Central memory CD8-positive, alpha-beta T cell (primary cell): ENCODE measurements around the gene ANKMY1.

ENCODE experiments used
- ATAC-seq: fragments of 150-1000 bp; cut with Tn5 transposase; replicated peaks from 2 replicates; pipeline ENCODE4 v1.10.0; 2022; ENCODE audit warnings: mild to moderate bottlenecking, moderate FRiP score, moderate number of reproducible peaks; ENCODE audit not compliant: poor library complexity, severe bottlenecking; ENCODE audit errors: extremely low read depth
- DNase-seq, 2 donors: peaks; one replicate each; pipeline ENCODE4 v3.0.0; 2021; ENCODE audit warnings: low spot score in 2 of 2
- H3K27ac Mint-ChIP-seq: one replicate; pipeline ENCODE4 v1.8.0; 2022; ENCODE audit warnings: low read depth, mild to moderate bottlenecking, moderate library complexity, mixed read lengths
- H3K27me3 Mint-ChIP-seq: one replicate; pipeline ENCODE4 v1.8.0; 2022; ENCODE audit warnings: mixed read lengths
- H3K36me3 Mint-ChIP-seq: one replicate; pipeline ENCODE4 v1.8.0; 2022; ENCODE audit warnings: mild to moderate bottlenecking, moderate library complexity, mixed read lengths; ENCODE audit not compliant: insufficient read depth
- H3K4me1 Mint-ChIP-seq: one replicate; pipeline ENCODE4 v1.8.0; 2022; ENCODE audit warnings: mixed read lengths
- H3K4me3 Mint-ChIP-seq: one replicate; pipeline ENCODE4 v1.8.0; 2022; ENCODE audit warnings: mild to moderate bottlenecking, moderate library complexity, mixed read lengths
- H3K9me3 Mint-ChIP-seq: one replicate; pipeline ENCODE4 v1.8.0; 2022; ENCODE audit warnings: mixed read lengths

Gene ANKMY1

DNA sequence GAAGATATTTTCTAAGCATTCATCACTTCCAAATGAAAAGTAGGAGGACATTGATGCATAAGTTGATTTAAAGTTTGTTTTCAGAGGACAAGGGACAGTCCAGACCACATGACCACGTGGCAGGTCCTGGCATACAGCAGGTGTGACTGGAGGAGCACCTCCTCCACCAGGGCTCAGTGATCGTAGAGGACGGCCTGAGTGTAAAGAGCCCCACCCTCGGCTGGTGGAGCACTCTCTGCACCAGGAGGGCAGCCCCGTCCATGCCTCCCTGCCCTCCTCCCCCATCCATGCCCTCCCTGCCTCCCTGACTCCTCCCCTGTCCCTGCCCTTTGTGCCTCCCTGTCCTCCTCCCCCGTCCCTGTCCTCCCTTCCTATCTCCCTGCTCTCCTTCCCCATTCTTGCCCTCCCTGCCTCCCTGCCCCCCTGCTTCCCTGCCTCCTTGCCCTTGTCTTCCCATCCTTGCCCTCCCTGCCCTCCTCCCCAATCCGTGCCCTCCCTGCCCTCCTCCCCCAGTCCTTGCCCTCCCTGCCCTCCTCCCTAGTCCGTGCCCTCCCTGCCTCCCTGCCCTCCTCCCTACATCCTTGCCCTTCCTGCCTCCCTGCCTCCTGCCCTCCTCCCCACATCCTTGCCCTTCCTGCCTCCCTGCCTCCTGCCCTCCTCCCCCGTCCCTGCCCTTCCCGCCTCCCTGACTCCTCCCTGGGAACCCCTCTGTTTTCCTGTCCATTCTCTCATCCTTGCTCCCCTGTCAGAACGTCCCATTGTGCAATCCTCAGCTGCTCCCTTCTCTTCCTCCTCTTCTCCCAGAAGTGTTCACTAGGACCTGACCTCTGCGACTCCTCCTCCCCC, 47.9 kb downstream of the ANKMY1 start:
- no peaks in the 10 kb centered on the region for H3K27me3 Mint-ChIP-seq

DNA sequence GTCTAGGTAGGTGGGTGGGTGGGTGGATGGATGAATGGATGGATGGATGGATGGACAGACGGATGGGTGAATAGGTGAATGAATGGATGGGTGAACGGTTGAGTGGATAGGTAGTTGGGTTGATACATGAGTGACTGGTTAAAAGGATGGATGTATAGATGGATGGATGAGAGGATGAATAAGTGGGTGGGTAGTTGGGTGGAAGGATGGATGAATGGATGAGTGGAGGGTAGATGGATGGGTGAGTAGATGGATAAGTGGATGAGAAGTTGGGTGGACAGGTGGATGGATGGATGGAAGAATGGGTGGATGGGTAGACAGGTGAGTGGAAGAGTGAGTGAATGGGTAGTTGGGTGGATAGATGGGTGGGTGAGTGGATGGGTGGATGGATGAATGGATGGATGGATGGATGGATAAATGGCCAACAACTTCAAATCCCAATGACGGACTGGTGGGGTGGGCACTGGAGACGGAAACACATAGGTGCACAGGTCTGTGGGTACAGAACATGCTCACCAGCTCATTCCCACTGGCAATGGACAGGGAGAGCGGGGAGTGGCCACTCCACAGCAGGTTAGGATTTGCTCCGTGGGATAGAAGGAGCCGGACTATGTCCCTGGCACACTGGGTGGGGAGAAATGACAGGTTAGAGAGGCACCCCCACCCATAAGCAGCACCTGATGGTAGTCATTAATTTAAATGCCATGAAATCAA, 48.8 kb downstream of the ANKMY1 start:
- no peaks in the 10 kb centered on the region for H3K27me3 Mint-ChIP-seq
- H3K4me3 Mint-ChIP-seq, result no peak overlapping the region
- no peak overlapping the region for H3K27ac Mint-ChIP-seq
- no peak for ATAC-seq
- no peaks in the 10 kb centered on the region for H3K9me3 Mint-ChIP-seq
- H3K4me1 Mint-ChIP-seq, result peaks cover 17% of the 10 kb centered on the region
- peak in 1 of 2 donors; percentile 4 for DNase-seq
- H3K36me3 Mint-ChIP-seq, result peaks cover 3% of the 10 kb centered on the region

More for the DNA sequence above, 47.9 kb downstream of the ANKMY1 start:
- ATAC-seq, result no peak
- peak in 1 of 2 donors; percentile 11 for DNase-seq
- Mint-ChIP-seq H3K36me3 (peaks cover 5% of the 10 kb centered on the region), H3K4me3 (no peak overlapping the region), H3K27ac (no peak overlapping the region), H3K9me3 (no peaks in the 10 kb centered on the region), H3K4me1 (peaks cover 21% of the 10 kb centered on the region)

DNA sequence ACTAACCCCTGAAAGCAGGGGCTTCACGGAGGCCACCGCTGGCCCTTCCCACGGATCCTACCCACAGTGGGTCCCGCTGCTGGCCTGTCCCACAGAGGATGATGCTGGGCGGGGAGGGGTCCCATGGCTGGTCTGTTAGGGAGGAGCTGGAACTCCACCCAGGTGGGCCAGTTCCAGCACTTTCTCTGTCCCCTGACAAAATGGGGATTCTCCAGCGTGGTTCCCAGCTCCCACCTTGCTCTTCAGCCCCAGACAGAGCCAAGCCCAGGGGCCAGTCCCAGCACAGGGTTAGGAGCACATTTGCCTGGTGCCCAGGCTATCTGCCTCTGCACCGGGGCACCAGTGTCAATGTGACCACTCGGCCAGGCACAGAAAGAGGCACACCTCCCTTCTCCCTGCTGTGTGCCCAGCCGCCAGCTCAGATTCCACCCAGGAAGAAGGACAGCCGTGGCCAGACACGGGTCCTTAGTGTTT, 50.0 kb downstream of the ANKMY1 start:
- Mint-ChIP-seq H3K27me3 (no peaks in the 10 kb centered on the region), H3K36me3 (peaks cover 3% of the 10 kb centered on the region), H3K4me1 (peaks cover 8% of the 10 kb centered on the region), H3K9me3 (no peaks in the 10 kb centered on the region), H3K4me3 (no peak overlapping the region), H3K27ac (no peak overlapping the region)
- DNase-seq (no peak), ATAC-seq (no peak)

DNA sequence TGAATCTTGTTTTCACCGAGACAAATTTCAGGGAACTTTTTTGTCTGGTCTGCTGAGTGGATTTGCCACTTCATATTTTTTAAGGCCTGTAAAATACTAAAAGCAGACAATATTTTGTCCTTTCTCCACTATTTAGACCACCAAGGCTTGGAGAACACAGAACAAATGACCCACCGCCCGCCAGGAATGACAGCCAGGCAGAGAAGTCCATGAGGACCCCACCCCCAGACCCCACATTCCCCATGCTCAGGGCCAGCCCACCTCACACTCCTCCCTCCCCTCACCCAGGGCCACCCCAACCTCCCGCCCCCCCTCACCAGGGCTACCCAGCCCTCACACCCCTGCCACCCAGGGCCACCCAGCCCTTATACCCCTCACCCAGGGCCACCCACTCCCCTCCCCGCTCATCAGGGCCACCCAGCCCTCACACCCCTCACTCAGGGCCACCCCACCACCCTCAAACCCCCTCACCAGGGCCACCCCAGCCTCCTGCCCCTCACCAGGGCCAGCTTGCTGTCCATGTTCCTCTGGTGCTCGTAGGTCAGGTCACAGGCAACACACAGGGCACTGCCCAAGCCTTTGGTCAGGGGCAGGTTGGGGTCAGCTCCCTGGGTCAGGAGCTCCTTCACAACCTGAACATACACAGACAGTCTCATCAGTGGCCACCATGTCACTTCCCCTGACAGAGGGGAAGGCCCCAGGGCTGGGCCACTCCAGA, 50.6 kb downstream of the ANKMY1 start:
- Mint-ChIP-seq H3K4me1 (peaks cover 8% of the 10 kb centered on the region), H3K27me3 (no peaks in the 10 kb centered on the region), H3K36me3 (peaks cover 4% of the 10 kb centered on the region), H3K9me3 (no peaks in the 10 kb centered on the region), H3K27ac (no peak overlapping the region), H3K4me3 (no peak overlapping the region)
- ATAC-seq, result no peak
- peak in 1 of 2 donors; percentile 10 for DNase-seq

DNA sequence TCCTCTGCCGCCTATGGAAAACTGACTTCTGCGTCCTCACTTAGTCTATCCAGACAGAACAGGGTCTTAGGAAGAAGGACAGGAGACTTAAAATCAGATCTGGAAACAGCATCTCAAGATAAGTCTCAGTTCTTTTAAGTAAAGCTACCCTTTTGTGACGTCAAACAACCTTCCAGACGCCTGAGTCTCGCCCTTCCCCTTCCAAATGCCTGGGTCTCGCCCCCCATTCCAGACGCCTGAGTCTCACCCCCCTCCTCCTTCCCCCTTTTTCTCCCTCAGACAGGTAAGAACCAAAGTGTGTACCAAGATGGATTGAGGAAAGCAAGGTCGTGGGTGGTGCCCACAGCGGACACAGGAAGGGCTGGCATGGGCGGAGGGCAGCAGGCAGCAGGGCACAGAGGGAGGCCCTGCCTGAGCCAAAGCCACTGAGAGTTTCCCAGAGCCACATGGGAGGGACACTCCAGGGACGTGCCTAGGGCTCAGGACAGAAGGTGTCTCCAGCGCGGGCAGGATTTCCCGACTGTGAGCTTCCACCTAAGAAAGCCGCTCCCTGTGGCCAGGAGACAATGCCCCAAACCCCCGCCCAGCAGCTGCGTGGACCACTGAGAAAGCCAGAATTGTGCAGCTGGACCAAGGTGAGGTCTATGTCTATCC, 51.3 kb downstream of the ANKMY1 start:
- Mint-ChIP-seq H3K36me3 (peaks cover 3% of the 10 kb centered on the region), H3K9me3 (no peaks in the 10 kb centered on the region), H3K4me1 (peaks cover 8% of the 10 kb centered on the region), H3K27me3 (no peaks in the 10 kb centered on the region), H3K4me3 (no peak overlapping the region), H3K27ac (no peak overlapping the region)
- ATAC-seq, result no peak
- DNase-seq, result no peak

DNA sequence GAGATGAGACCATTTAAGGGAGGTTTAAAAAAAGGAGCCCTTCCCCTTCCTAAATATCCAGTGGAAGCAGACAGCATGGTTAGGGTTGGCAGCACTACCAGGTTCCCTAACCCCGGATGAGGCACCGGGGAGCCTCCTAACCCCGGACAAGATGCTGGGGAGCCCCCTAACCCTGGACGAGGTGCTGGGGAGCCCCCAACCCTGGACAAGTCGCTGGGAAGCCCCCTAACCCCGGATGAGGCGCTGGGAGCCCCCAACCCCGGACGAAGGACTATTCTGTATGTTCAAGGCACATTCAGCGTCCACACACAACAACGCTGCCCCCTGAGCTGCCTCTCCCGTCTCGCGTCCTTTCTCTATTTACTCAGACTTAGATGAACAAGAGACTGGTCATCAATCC, 51.9 kb downstream of the ANKMY1 start:
- H3K4me1 Mint-ChIP-seq, result peaks cover 7% of the 10 kb centered on the region
- no peak overlapping the region for H3K4me3 Mint-ChIP-seq

DNA sequence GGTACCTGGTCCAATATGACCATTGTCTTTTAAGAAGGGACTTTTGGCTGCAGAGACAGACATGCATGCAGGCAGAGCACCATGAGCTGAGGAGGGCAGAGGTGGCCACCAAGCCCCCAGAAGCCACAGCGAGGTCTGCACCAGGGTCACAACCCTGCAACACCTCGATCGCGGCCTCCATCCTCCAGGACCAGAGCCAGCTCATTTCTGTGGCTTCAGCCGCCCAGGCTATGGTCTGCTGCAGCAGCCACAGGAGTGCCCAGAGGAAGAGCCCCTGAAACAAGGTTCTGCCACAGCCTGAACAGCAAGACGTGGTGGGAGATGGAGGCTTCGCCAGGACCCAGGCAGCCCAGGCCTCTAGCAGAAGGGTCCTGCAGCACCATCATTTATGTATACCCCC, 53.9 kb downstream of the ANKMY1 start:
- Mint-ChIP-seq H3K27me3 (no peaks in the 10 kb centered on the region), H3K9me3 (no peaks in the 10 kb centered on the region), H3K4me3 (no peak overlapping the region), H3K36me3 (peaks cover 3% of the 10 kb centered on the region), H3K4me1 (no peaks in the 10 kb centered on the region), H3K27ac (no peak overlapping the region)
- no peak for ATAC-seq
- no peak for DNase-seq

More for the DNA sequence above, 51.9 kb downstream of the ANKMY1 start:
- Mint-ChIP-seq H3K27me3 (no peaks in the 10 kb centered on the region), H3K27ac (no peak overlapping the region), H3K36me3 (peaks cover 3% of the 10 kb centered on the region), H3K9me3 (no peaks in the 10 kb centered on the region)
- ATAC-seq (no peak), DNase-seq (peak in 1 of 2 donors; percentile 11)

DNA sequence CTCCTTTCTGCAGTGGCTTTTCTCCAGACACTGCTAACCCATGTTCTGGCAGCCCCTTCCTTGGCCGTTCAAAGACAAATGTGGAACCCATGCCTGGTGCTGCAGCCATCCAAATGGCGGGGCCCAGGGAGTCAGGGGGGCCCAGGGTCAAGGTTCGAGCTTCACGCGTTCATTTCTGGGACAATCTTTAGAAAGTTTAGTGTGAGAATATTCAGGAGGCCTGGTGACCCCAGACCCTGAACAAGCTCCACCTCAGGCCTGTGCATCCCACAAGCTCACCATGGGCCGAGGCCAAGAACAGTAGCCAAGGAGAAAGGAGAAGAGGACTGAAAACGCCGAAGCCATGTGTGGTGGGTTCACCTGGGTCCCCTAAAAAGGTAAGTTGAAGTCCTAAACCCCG, 54.4 kb downstream of the ANKMY1 start:
- H3K27me3 Mint-ChIP-seq, result no peaks in the 10 kb centered on the region
- DNase-seq, result no peak
- no peaks in the 10 kb centered on the region for H3K9me3 Mint-ChIP-seq
- ATAC-seq, result no peak
- H3K4me1 Mint-ChIP-seq, result no peaks in the 10 kb centered on the region
- H3K36me3 Mint-ChIP-seq, result peaks cover 3% of the 10 kb centered on the region
- no peak overlapping the region for H3K27ac Mint-ChIP-seq
- H3K4me3 Mint-ChIP-seq, result no peak overlapping the region

DNA sequence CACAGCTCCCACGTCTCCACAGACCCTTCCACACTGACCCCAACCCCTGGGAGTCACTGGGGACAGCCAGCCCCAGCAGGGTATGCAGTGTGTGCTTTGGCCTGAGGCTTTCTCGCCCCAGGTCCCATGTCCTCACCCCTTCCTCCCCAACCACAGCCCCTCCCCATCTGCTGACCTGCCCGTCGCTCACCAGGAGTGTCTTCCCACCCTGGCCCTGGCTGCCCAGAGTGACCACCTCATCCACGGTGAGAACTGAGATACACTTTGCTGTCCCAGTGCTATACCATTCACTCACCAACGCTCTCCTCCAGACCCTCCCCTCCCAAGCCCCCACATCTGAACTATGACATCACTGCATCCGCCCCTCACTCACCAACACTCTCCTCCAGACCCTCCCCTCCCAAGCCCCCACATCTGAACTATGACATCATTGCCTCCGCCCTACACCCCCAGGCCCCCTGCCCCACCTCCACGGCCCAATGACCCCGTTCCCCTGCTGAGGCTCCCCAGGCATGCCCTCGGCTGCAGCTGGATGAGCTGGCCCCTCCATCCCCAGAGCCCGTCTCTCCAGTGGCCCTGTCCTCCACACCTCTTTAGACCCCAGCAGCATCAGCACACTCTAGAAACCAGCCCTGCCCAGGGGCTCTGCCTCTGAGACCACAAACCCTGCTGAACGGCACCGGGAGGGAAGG, 55.2 kb downstream of the ANKMY1 start:
- Mint-ChIP-seq H3K4me3 (no peak overlapping the region), H3K9me3 (no peaks in the 10 kb centered on the region), H3K4me1 (no peaks in the 10 kb centered on the region), H3K27ac (no peak overlapping the region), H3K36me3 (peaks cover 8% of the 10 kb centered on the region), H3K27me3 (no peaks in the 10 kb centered on the region)
- ATAC-seq, result no peak
- DNase-seq, result peak; percentile 3 to 8

DNA sequence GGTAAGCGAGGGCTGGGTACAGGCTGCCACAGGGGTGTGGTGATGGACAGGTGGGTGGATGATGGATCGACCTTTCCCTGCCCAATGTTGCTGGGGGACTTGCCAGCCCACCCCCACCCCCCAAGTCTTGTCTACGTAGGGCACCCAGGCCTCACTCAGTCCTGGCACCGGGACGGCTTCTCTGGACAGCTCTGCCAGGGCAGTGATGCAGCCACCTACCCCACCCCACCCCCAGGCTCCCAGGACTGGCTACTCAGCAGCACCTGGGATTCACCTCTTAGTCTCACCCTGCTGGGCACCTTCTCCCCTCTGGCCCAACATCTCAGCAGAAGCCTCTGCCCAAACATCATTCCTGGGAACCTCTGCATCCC, 55.7 kb downstream of the ANKMY1 start:
- Mint-ChIP-seq H3K27ac (no peak overlapping the region), H3K36me3 (peaks cover 8% of the 10 kb centered on the region), H3K27me3 (no peaks in the 10 kb centered on the region), H3K4me3 (no peak overlapping the region), H3K4me1 (no peaks in the 10 kb centered on the region), H3K9me3 (no peaks in the 10 kb centered on the region)
- DNase-seq (peak in 1 of 2 donors; percentile 4), ATAC-seq (no peak)

DNA sequence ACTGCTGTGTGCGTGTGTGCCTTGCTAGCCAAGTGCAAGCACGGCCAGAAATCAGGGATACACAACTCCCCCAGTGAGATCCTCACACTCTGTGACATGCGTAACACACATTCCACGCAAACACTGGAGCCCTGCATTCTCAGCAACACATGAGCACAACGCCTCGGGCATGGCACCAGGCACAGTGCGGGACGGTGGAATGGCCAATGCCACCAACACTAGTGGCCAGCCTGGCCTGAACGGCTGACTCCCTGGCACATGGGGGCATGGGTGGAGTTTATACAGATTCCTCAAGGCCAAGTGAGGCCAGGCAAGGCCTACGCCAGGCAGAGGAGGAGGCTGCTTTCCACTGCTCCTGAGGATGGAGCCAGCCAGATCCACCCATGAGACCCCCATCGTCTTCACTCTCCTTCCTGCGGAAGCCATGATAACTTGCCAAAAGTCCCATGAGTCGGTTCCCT, 56.2 kb downstream of the ANKMY1 start:
- no peak overlapping the region for H3K27ac Mint-ChIP-seq
- H3K27me3 Mint-ChIP-seq, result no peaks in the 10 kb centered on the region
- no peaks in the 10 kb centered on the region for H3K4me1 Mint-ChIP-seq
- H3K9me3 Mint-ChIP-seq, result no peaks in the 10 kb centered on the region
- H3K36me3 Mint-ChIP-seq, result peaks cover 8% of the 10 kb centered on the region
- no peak for ATAC-seq
- peak; percentile 3 to 12 for DNase-seq
- no peak overlapping the region for H3K4me3 Mint-ChIP-seq
